ENCODE data around the gene GRK1. TPM values are rescaled to one million over a fixed set of nuclear protein-coding genes. Genes with fewer than 3 reads are reported as not detected.

The GRK1 gene
- total RNA-seq, 5 donors from 2014 or later (not counting 1 experiment from before 2014, with no cell fraction given) = not detected

GRCh38 chr13:113770937-113771336, 103.9 kb downstream of the GRK1 start:
- no peak overlapping the region for H3K4me3 ChIP-seq (ENCODE audit: control insufficient read depth in 1 of 2, extremely low read depth in 1 of 2, low read length in 1 of 2)
- no peak for ATAC-seq (replicated peaks in 1 of 4)
- Mint-ChIP-seq H3K4me3 (no peak overlapping the region), H3K9me3 (peaks cover 4 to 11% (median 7%) of the 10 kb centered on the region in 3 donors), H3K27ac (no peak overlapping the region), H3K36me3 (no peaks in the 10 kb centered on the region), H3K4me1 (peaks cover 0 to 6% (median 3%) of the 10 kb centered on the region in 3 donors), H3K27me3 (peaks cover 3 to 7% of the 10 kb centered on the region in 2 donors)
- no peaks in the 10 kb centered on the region for H3K36me3 ChIP-seq (ENCODE audit: control insufficient read depth in 2 of 2, extremely low read depth in 1 of 2, insufficient read depth in 1 of 2, low read length in 1 of 2)
- H3K9me3 ChIP-seq = no peaks in the 10 kb centered on the region
- no peak for DNase-seq
- ChIA-PET CTCF (no interaction called here), POLR2A (no interaction called here)
- H3K27me3 ChIP-seq (replicated peaks in 1 of 2; ENCODE audit: control insufficient read depth in 2 of 2, extremely low read depth in 1 of 2, insufficient read depth in 2 of 2, low read length in 1 of 2) = peaks cover 0 to 24% of the 10 kb centered on the region in 2 experiments
- no peak overlapping the region for H3K27ac ChIP-seq (ENCODE audit: low read length)
- no peaks in the 10 kb centered on the region for H3K4me1 ChIP-seq (ENCODE audit: control insufficient read depth in 1 of 2, extremely low read depth in 1 of 2, insufficient read depth in 2 of 2, low read length in 2 of 2)
- WGBS (ENCODE audit: insufficient coverage) = no CpG with 5 or more reads among the region's 5 CpGs

GRCh38 chr13:113771709-113772331, 104.8 kb downstream of the GRK1 start:
- H3K36me3 Mint-ChIP-seq = no peaks in the 10 kb centered on the region
- ATAC-seq (replicated peaks in 1 of 4) = peak in 1 of 4 experiments; percentile 29
- CTCF ChIA-PET = no interaction called here

DNA sequence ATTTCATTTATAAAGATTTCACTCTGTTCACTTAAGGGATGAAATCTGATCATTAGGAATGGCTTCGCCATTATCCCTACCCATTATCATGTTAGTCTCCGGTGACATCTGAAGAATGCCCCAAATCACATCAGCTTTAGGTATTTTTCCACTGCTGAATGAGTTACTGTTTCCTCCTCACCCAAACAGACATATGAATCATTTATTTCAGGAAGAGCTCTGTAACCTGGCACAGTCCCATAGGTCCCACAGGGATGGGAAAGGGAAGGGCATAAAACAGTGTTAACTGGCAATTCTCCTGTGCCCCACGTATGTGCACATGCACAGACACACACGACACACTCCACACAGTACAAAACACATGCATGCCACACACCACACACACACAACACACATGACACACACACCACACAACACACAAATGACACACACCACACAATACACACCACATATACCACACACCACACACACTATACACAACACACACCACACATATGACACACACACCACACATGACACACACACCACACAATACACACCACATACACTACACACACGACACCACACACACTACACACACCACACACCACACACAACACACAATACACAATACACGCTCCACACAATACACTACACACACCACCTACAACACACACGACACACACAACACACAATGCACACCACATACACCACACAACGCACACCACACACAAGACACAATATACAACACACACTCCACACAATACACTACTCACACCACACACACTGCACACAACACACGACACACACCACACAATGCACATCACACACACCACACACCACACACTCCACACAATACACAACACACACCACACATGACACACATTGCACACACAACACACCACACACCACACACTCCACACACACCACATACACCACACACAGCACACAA, 107.4 kb downstream of the GRK1 start:
- peaks cover 14 to 27% of the 10 kb centered on the region in 2 donors for H3K27me3 Mint-ChIP-seq
- H3K36me3 Mint-ChIP-seq = no peaks in the 10 kb centered on the region
- POLR2A ChIA-PET = no interaction called here
- WGBS (ENCODE audit: insufficient coverage) = 80% methylated on average over 9 of the region's 9 CpGs
- no peaks in the 10 kb centered on the region for H3K36me3 ChIP-seq (ENCODE audit: control insufficient read depth in 2 of 2, extremely low read depth in 1 of 2, insufficient read depth in 1 of 2, low read length in 1 of 2)
- no peak overlapping the region for H3K4me3 Mint-ChIP-seq
- peaks cover 0 to 41% of the 10 kb centered on the region in 2 experiments for H3K27me3 ChIP-seq (replicated peaks in 1 of 2; ENCODE audit: control insufficient read depth in 2 of 2, extremely low read depth in 1 of 2, insufficient read depth in 2 of 2, low read length in 1 of 2)
- ATAC-seq (replicated peaks in 1 of 4) = no peak
- H3K4me1 ChIP-seq (ENCODE audit: control insufficient read depth in 1 of 2, extremely low read depth in 1 of 2, insufficient read depth in 2 of 2, low read length in 2 of 2) = no peaks in the 10 kb centered on the region
- no peak overlapping the region for H3K4me3 ChIP-seq (ENCODE audit: control insufficient read depth in 1 of 2, extremely low read depth in 1 of 2, low read length in 1 of 2)
- peaks cover 4 to 11% (median 7%) of the 10 kb centered on the region in 3 donors for H3K9me3 Mint-ChIP-seq
- H3K27ac Mint-ChIP-seq = no peak overlapping the region
- CTCF ChIA-PET = no interaction called here
- peaks cover 0 to 6% (median 3%) of the 10 kb centered on the region in 3 donors for H3K4me1 Mint-ChIP-seq
- no peak for DNase-seq
- H3K27ac ChIP-seq (ENCODE audit: low read length) = no peak overlapping the region
- no peaks in the 10 kb centered on the region for H3K9me3 ChIP-seq

More at GRCh38 chr13:113771709-113772331, 104.8 kb downstream of the GRK1 start:
- POLR2A ChIA-PET = no interaction called here
- Mint-ChIP-seq H3K4me3 (no peak overlapping the region), H3K27ac (no peak overlapping the region), H3K4me1 (peaks cover 0 to 6% (median 3%) of the 10 kb centered on the region in 3 donors), H3K27me3 (peaks cover 3 to 6% of the 10 kb centered on the region in 2 donors), H3K9me3 (peaks cover 4 to 11% (median 7%) of the 10 kb centered on the region in 3 donors)
- peaks cover 0 to 29% of the 10 kb centered on the region in 2 experiments for H3K27me3 ChIP-seq (replicated peaks in 1 of 2; ENCODE audit: control insufficient read depth in 2 of 2, extremely low read depth in 1 of 2, insufficient read depth in 2 of 2, low read length in 1 of 2)
- no peaks in the 10 kb centered on the region for H3K36me3 ChIP-seq (ENCODE audit: control insufficient read depth in 2 of 2, extremely low read depth in 1 of 2, insufficient read depth in 1 of 2, low read length in 1 of 2)
- no peak for DNase-seq
- WGBS (ENCODE audit: insufficient coverage) = no CpG with 5 or more reads among the region's 4 CpGs
- H3K9me3 ChIP-seq = no peaks in the 10 kb centered on the region
- H3K27ac ChIP-seq (ENCODE audit: low read length) = no peak overlapping the region
- no peak overlapping the region for H3K4me3 ChIP-seq (ENCODE audit: control insufficient read depth in 1 of 2, extremely low read depth in 1 of 2, low read length in 1 of 2)
- no peaks in the 10 kb centered on the region for H3K4me1 ChIP-seq (ENCODE audit: control insufficient read depth in 1 of 2, extremely low read depth in 1 of 2, insufficient read depth in 2 of 2, low read length in 2 of 2)

- Histone ChIP-seq H3K4me3 (ENCODE audit: control insufficient read depth in 1 of 2, extremely low read depth in 1 of 2, low read length in 1 of 2) (no peak overlapping the region), H3K36me3 (ENCODE audit: control insufficient read depth in 2 of 2, extremely low read depth in 1 of 2, insufficient read depth in 1 of 2, low read length in 1 of 2) (no peaks in the 10 kb centered on the region), H3K4me1 (ENCODE audit: control insufficient read depth in 1 of 2, extremely low read depth in 1 of 2, insufficient read depth in 2 of 2, low read length in 2 of 2) (no peaks in the 10 kb centered on the region), H3K27me3 (replicated peaks in 1 of 2; ENCODE audit: control insufficient read depth in 2 of 2, extremely low read depth in 1 of 2, insufficient read depth in 2 of 2, low read length in 1 of 2) (peaks cover 0 to 41% of the 10 kb centered on the region in 2 experiments), H3K9me3 (no peaks in the 10 kb centered on the region), H3K27ac (ENCODE audit: low read length) (no peak overlapping the region)
- H3K36me3 Mint-ChIP-seq = no peaks in the 10 kb centered on the region
- 88% methylated on average over 19 of the region's 28 CpGs for WGBS (ENCODE audit: insufficient coverage)
- ChIA-PET POLR2A (no interaction called here), CTCF (no interaction called here)
- peaks cover 15 to 28% of the 10 kb centered on the region in 2 donors for H3K27me3 Mint-ChIP-seq
- H3K27ac Mint-ChIP-seq = no peak overlapping the region
- H3K9me3 Mint-ChIP-seq = peaks cover 4 to 11% (median 7%) of the 10 kb centered on the region in 3 donors
- ATAC-seq (replicated peaks in 1 of 4) (no peak), DNase-seq (no peak)
- no peak overlapping the region for H3K4me3 Mint-ChIP-seq
- peaks cover 0 to 6% (median 3%) of the 10 kb centered on the region in 3 donors for H3K4me1 Mint-ChIP-seq
These were observed 108.6 kb downstream of the GRK1 start for GRCh38 chr13:113775451-113776145.

DNA sequence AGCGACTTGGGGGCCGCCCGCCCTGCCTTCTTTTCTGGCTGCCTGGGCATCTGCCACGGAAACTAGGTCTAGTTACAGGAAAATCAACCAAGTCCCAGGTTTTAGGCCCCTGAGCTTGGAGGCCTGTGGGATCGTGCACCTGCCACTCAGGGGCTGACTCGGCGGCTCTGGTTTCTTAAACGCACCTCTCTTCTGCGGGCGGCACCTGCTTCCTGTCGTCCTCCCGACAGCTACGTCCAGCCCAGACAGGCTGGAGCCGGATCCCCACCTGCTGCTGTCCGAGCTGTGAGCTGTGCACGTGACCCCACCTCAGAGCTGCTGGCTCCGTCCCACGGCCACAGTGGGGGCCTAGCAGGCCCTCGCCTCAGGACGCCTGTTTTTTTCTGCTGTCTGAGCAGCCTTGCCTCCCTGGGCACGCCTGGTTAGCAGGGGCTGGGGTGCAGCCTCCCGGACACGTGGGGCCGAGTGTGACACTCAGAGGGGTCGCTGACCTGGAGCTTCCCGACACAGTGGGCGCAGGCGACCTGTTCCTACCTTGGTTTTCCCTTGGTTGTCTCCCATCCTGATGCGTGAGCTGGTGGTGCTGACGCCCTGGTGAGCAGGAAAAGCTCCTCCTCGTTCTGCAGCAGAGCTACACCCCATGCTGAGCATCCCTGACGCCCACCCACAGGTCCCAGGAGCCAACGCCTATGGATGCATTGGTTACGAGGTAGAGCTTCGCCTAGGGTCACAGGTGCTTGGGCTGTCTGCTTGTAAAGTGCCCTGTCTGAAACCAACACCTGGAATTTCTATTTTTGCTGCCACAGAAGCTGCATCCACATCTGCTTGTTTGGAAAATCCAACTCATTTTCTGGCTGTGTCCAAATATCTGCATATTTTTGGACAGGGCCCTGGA, 109.5 kb downstream of the GRK1 start:
- Mint-ChIP-seq H3K27ac (no peak overlapping the region), H3K9me3 (peaks cover 4 to 11% (median 7%) of the 10 kb centered on the region in 3 donors), H3K4me1 (peaks cover 0 to 6% (median 3%) of the 10 kb centered on the region in 3 donors), H3K36me3 (no peaks in the 10 kb centered on the region), H3K27me3 (peaks cover 15 to 28% of the 10 kb centered on the region in 2 donors), H3K4me3 (no peak overlapping the region)
- DNase-seq = no peak
- H3K9me3 ChIP-seq = no peaks in the 10 kb centered on the region
- no peaks in the 10 kb centered on the region for H3K4me1 ChIP-seq (ENCODE audit: control insufficient read depth in 1 of 2, extremely low read depth in 1 of 2, insufficient read depth in 2 of 2, low read length in 2 of 2)
- H3K27me3 ChIP-seq (replicated peaks in 1 of 2; ENCODE audit: control insufficient read depth in 2 of 2, extremely low read depth in 1 of 2, insufficient read depth in 2 of 2, low read length in 1 of 2) = peaks cover 0 to 41% of the 10 kb centered on the region in 2 experiments
- no peak overlapping the region for H3K4me3 ChIP-seq (ENCODE audit: control insufficient read depth in 1 of 2, extremely low read depth in 1 of 2, low read length in 1 of 2)
- ATAC-seq (replicated peaks in 1 of 4) = no peak
- no peak overlapping the region for H3K27ac ChIP-seq (ENCODE audit: low read length)
- ChIA-PET CTCF (no interaction called here), POLR2A (no interaction called here)
- WGBS (ENCODE audit: insufficient coverage) = 78% methylated on average over 32 of the region's 35 CpGs
- no peaks in the 10 kb centered on the region for H3K36me3 ChIP-seq (ENCODE audit: control insufficient read depth in 2 of 2, extremely low read depth in 1 of 2, insufficient read depth in 1 of 2, low read length in 1 of 2)

Data from T-cell (primary cell).